ENCODE data around the gene CAMKK1. TPM values are rescaled to one million over a fixed set of nuclear protein-coding genes. Genes with fewer than 3 reads are reported as not detected.

Gene CAMKK1
- total and polyA plus RNA-seq, 9 of the 15 experiments (the other 6 are each of a cell fraction or from before 2014, with no cell fraction given): 0.34 to 7.5 (median 4.9) TPM

GRCh38 chr17:3894188-3894587 lies 1.3 kb upstream of the CAMKK1 start:
- H3K36me3 ChIP-seq (ENCODE audit: control insufficient read depth, insufficient read depth, low read length): no peaks in the 10 kb centered on the region
- 73% methylated on average over 3 of the region's 5 CpGs for WGBS (ENCODE audit: insufficient coverage, low coverage, missing lambda C conversion rate)
- intact Hi-C loops (cut with micrococcal nuclease) (no loop called here), in situ Hi-C loops (cut with MboI) (no loop called here)
- H3K4me1 ChIP-seq (replicated peaks in 1 of 2; ENCODE audit: control insufficient read depth in 2 of 2, insufficient read depth in 2 of 2, low read length in 2 of 2): peaks cover 16 to 59% of the 10 kb centered on the region in 2 experiments; a peak in 4 of 5 replicates
- ChIA-PET CTCF (ENCODE audit: low intra/inter-chr PET ratio) (no interaction called here), POLR2A (interaction anchor here (1.0 to 2.5 kb wide), 2 partner anchors 11 to 20 kb away, joined by 5 to 9 read pairs; no protein-coding TSS in a partner anchor)
- no peak overlapping the region for H3K27ac ChIP-seq (ENCODE audit: extremely low read depth, low read depth, low read length)
- peak overlapping the region; percentile 69 to 90; a peak in 2 of 4 replicates for H3K9ac ChIP-seq (ENCODE audit: insufficient read depth in 1 of 2, low read depth in 2 of 2, low read length in 2 of 2)
- no peak overlapping the region for H3K4me3 ChIP-seq
- no peaks in the 10 kb centered on the region for H3K9me3 ChIP-seq (replicated peaks; ENCODE audit: control insufficient read depth, insufficient read depth, low read depth, low read length)
- H4K20me1 ChIP-seq (replicated peaks; ENCODE audit: control insufficient read depth, insufficient read depth, low read length): no peaks in the 10 kb centered on the region
- TF ChIP-seq RBM25 (IDR thresholded peaks at IDR 0.05; ENCODE audit: low read depth, low read length, severe bottlenecking): peak; percentile 86
- TF ChIP-seq KLF16 (IDR thresholded peaks at IDR 0.05): no peak
- no peak for TF ChIP-seq ZNF140 (CRISPR knock-in tag; IDR thresholded peaks at IDR 0.05)
- no peak for TF ChIP-seq ZEB2 (IDR thresholded peaks at IDR 0.05)
- H3K27me3 ChIP-seq (ENCODE audit: control insufficient read depth in 2 of 2, insufficient read depth in 2 of 2, low read length in 2 of 2): no peaks in the 10 kb centered on the region
- ATAC-seq (no peak), DNase-seq (ENCODE audit: extremely low read depth in 1 of 4, low spot score in 3 of 4) (no peak), FAIRE-seq (no peak)
- 0 out of 2 replicates have a peak overlapping the region, but pooled peaks have one; percentile 81 for H3K4me2 ChIP-seq (ENCODE audit: insufficient read depth, low read length)
- BruUV-seq (replicated peaks): no TSS peak
- no peaks in the 10 kb centered on the region for H3K9me1 ChIP-seq (ENCODE audit: control insufficient read depth, insufficient read depth, low read length)
- H2AFZ ChIP-seq (ENCODE audit: low read depth, low read length): peak overlapping the region; percentile 95
- H3K79me2 ChIP-seq (ENCODE audit: control insufficient read depth, insufficient read depth, low read length): peaks cover 19% of the 10 kb centered on the region; the same call in 2 of the 3 replicates

DNA sequence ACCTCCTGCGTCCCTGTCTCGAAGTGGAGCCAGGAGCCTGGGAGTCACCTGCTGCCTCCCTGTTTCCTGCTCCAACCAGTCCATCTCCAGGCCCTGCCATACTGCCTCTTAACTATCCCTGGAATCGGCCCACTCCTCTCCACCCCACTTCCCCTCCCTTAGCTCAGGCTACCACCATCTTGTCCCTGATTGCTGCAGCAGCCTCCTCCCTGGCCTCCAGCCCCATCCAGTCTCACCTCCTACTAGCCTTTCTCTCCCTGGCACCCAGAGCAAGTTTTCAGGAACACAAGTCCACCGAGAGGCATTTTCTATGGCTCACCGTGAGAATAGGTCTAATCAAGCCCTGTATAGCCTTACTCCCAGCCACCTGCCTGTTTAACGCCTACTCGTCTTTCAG lies 865 bp upstream of the CAMKK1 start:
- Histone ChIP-seq H3K9me3 (replicated peaks; ENCODE audit: control insufficient read depth, insufficient read depth, low read depth, low read length) (no peaks in the 10 kb centered on the region), H3K9ac (ENCODE audit: insufficient read depth in 1 of 2, low read depth in 2 of 2, low read length in 2 of 2) (peak overlapping the region; percentile 69 to 90), H3K27ac (ENCODE audit: extremely low read depth, low read depth, low read length) (peak overlapping the region; percentile 78), H3K79me2 (ENCODE audit: control insufficient read depth, insufficient read depth, low read length) (peaks cover 24% of the 10 kb centered on the region; the same call in 2 of the 3 replicates), H4K20me1 (replicated peaks; ENCODE audit: control insufficient read depth, insufficient read depth, low read length) (no peaks in the 10 kb centered on the region), H3K27me3 (ENCODE audit: control insufficient read depth in 2 of 2, insufficient read depth in 2 of 2, low read length in 2 of 2) (no peaks in the 10 kb centered on the region), H2AFZ (ENCODE audit: low read depth, low read length) (peak overlapping the region; percentile 95), H3K4me2 (ENCODE audit: insufficient read depth, low read length) (peak overlapping the region; percentile 81), H3K9me1 (ENCODE audit: control insufficient read depth, insufficient read depth, low read length) (no peaks in the 10 kb centered on the region), H3K4me3 (peak overlapping the region; percentile 61), H3K4me1 (replicated peaks in 1 of 2; ENCODE audit: control insufficient read depth in 2 of 2, insufficient read depth in 2 of 2, low read length in 2 of 2) (peaks cover 20 to 63% of the 10 kb centered on the region in 2 experiments), H3K36me3 (ENCODE audit: control insufficient read depth, insufficient read depth, low read length) (no peaks in the 10 kb centered on the region)
- WGBS (ENCODE audit: insufficient coverage, low coverage, missing lambda C conversion rate): 40% methylated on average over 6 of the region's 7 CpGs
- ATAC-seq (no peak), DNase-seq (ENCODE audit: extremely low read depth in 1 of 4, low spot score in 3 of 4) (no peak), FAIRE-seq (peak; percentile 44)
- BruUV-seq (replicated peaks): no TSS peak
- ChIA-PET POLR2A (interaction anchor here (2.5 kb wide), 1 partner anchor 20 kb away, joined by 9 read pairs; no protein-coding TSS in a partner anchor), CTCF (ENCODE audit: low intra/inter-chr PET ratio) (no interaction called here)
- in situ Hi-C loops (cut with MboI): no loop called here
- intact Hi-C loops (cut with micrococcal nuclease): no loop called here
- TF ChIP-seq RUNX1 (IDR thresholded peaks at IDR 0.05; ENCODE audit: low read depth): no peak
- TF ChIP-seq, protein P1, sequence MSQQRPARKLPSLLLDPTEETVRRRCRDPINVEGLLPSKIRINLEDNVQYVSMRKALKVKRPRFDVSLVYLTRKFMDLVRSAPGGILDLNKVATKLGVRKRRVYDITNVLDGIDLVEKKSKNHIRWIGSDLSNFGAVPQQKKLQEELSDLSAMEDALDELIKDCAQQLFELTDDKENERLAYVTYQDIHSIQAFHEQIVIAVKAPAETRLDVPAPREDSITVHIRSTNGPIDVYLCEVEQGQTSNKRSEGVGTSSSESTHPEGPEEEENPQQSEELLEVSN (IDR thresholded peaks at IDR 0.05; ENCODE audit: borderline replicate concordance in 1 of 2, extremely low read depth in 1 of 2, insufficient read depth in 1 of 2, insufficient read length in 1 of 2, low read depth in 1 of 2, low read length in 1 of 2, poor library complexity in 1 of 2, severe bottlenecking in 1 of 2): peak in 1 of 2 experiments; percentile 2
- TF ChIP-seq HDAC1 (IDR thresholded peaks at IDR 0.05): no peak
- no peak for TF ChIP-seq ZC3H8 (IDR thresholded peaks at IDR 0.05)
- TF ChIP-seq PYGO2 (tag; IDR thresholded peaks at IDR 0.05): no peak
- 0 out of 2 replicates have a peak, but pooled peaks have one; percentile 3 for TF ChIP-seq POLR2A (conservative IDR thresholded peaks at IDR 0.05)
- no peak for TF ChIP-seq EP300 (IDR thresholded peaks at IDR 0.05; ENCODE audit: low read length)
- no peak for TF ChIP-seq E2F1 (CRISPR knock-in tag; IDR thresholded peaks at IDR 0.05)
- no peak for TF ChIP-seq SREBF1 (IDR thresholded peaks at IDR 0.05; ENCODE audit: borderline replicate concordance, low read depth, low read length)
- no peak for TF ChIP-seq WHSC1 (IDR thresholded peaks at IDR 0.05; ENCODE audit: low read length)
- no peak for TF ChIP-seq FOXJ2 (tag; IDR thresholded peaks at IDR 0.05)
